HUES6 (cell line): ENCODE data around the gene PPP1R3F.

Experiments used
- H3K27ac ChIP-seq: 2 replicates; pipeline ENCODE4 v1.7.0; 2013; ENCODE audit warnings: low read depth, mild to moderate bottlenecking, low read length, inconsistent platforms
- H3K27me3 ChIP-seq: 2 replicates; pipeline ENCODE4 v1.6.1; 2013; ENCODE audit warnings: low read length; ENCODE audit not compliant: control insufficient read depth, insufficient read depth
- H3K36me3 ChIP-seq: 2 replicates; pipeline ENCODE4 v1.6.1; 2013; ENCODE audit warnings: low read length; ENCODE audit not compliant: control insufficient read depth, insufficient read depth
- H3K4me1 ChIP-seq: 2 replicates; pipeline ENCODE4 v1.6.1; 2013; ENCODE audit warnings: low read length; ENCODE audit not compliant: control insufficient read depth, insufficient read depth
- H3K4me3 ChIP-seq: 2 replicates; pipeline ENCODE4 v1.5.1; 2013; ENCODE audit warnings: low read depth, low read length
- H3K9ac ChIP-seq: one replicate; pipeline ENCODE4 v1.6.1; 2013; ENCODE audit warnings: mild to moderate bottlenecking, low read length
- H3K9me3 ChIP-seq: 2 replicates; pipeline ENCODE4 v1.6.1; 2013; ENCODE audit warnings: low read depth, low read length; ENCODE audit not compliant: control insufficient read depth, insufficient read depth

Gene PPP1R3F

GRCh38 chrX:49269767-49270248 lies at the start of gene PPP1R3F:
Gene PPP1R3F, plus strand, starts transcription at chrX:49269793. Its CDS starts 77 bp downstream, at chrX:49269870.
- Histone ChIP-seq H3K9ac (peak within 1 kb of the TSS; percentile 85), H3K27ac (peak within 1 kb of the TSS; percentile 83; the same call in 1 of the 2 replicates), H3K4me1 (no peaks in the 10 kb centered on the region; the same call in 1 of the 2 replicates), H3K36me3 (no peaks in the 10 kb centered on the region), H3K9me3 (peaks cover 12% of the 10 kb centered on the region; the same call in 1 of the 2 replicates), H3K4me3 (peak within 1 kb of the TSS; percentile 88), H3K27me3 (no peaks in the 10 kb centered on the region)

- Histone ChIP-seq H3K27me3 (peaks cover 22% of the 10 kb centered on the region; the same call in 1 of the 2 replicates), H3K9ac (no peak overlapping the region), H3K4me1 (no peaks in the 10 kb centered on the region), H3K27ac (no peak overlapping the region), H3K9me3 (peaks cover 25% of the 10 kb centered on the region; the same call in 1 of the 2 replicates), H3K4me3 (no peak overlapping the region), H3K36me3 (no peaks in the 10 kb centered on the region)
Observed at GRCh38 chrX:49220100-49220499, 49.5 kb upstream of the PPP1R3F start.

DNA sequence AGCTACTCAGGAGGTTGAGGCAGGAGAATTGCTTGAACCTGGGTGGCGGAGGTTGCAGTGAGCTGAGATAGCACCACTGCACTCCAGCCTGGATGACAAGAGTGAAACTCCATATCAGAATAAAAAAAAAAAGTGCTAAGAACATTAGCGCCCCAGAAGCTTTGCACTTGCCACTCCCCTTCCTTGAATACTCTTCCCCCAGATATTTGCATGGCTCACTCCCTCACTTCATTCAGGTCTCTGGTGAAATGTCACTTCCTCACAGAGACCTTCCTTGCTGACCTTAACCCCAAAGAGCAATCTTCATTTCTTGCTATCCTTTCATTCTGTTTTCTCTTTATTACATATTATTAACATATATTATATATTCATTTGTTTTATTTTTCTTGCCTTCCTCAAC lies 47.7 kb upstream of the PPP1R3F start:
- Histone ChIP-seq H3K9me3 (peaks cover 29% of the 10 kb centered on the region; the same call in 1 of the 2 replicates), H3K36me3 (no peaks in the 10 kb centered on the region), H3K27me3 (peaks cover 31% of the 10 kb centered on the region; the same call in 1 of the 2 replicates), H3K9ac (no peak overlapping the region), H3K27ac (no peak overlapping the region), H3K4me3 (no peak overlapping the region), H3K4me1 (no peaks in the 10 kb centered on the region)

DNA sequence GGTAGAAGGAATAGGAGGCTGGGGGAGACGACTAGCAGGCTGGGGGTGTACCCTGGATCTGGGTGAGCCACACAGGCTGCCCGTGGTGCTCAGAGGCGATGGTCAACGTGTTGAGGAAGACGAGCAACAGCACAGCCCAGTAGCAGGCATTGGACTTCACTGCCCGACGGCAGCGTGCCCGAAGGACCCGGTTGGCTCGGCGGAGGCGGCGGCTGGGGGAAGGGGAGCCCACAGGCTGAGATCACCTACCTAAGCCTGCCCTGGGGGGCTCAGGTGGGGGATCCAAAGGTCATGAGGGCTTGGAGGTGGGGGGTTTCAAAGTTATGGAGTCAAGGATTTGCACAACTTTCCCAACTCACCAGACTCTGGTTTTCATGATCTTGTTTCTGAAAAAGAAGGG lies 43.7 kb upstream of the PPP1R3F start:
- Histone ChIP-seq H3K9me3 (peaks cover 13% of the 10 kb centered on the region; the same call in 1 of the 2 replicates), H3K27me3 (peaks cover 26% of the 10 kb centered on the region; the same call in 1 of the 2 replicates), H3K36me3 (no peaks in the 10 kb centered on the region), H3K4me3 (no peak overlapping the region), H3K4me1 (no peaks in the 10 kb centered on the region), H3K27ac (no peak overlapping the region), H3K9ac (no peak overlapping the region)

GRCh38 chrX:49226946-49227345 lies 42.6 kb upstream of the PPP1R3F start:
- Histone ChIP-seq H3K4me1 (peaks cover 4% of the 10 kb centered on the region; the same call in 1 of the 2 replicates), H3K9me3 (peaks cover 13% of the 10 kb centered on the region; the same call in 1 of the 2 replicates), H3K4me3 (no peak overlapping the region), H3K27ac (no peak overlapping the region), H3K36me3 (no peaks in the 10 kb centered on the region), H3K27me3 (peaks cover 22% of the 10 kb centered on the region; the same call in 1 of the 2 replicates), H3K9ac (no peak overlapping the region)

DNA sequence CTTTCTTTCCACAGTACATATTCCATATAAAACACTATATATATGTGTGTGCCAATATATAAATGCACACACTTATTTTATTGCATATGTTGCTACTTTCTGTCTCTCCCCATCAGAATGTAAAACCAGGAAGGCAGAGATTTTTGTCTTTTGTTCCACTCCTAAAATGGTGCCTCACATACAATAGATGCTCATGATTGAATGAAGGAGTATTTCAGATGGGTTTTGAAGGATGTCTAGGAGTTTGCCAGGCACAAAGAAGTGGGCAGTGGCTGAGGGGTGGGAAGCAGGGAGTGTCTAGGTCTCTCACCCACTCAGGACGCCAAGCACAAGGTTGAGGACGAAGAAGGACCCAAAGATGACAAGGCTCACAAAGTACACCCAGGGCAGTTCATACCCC lies 41.9 kb upstream of the PPP1R3F start:
- no peak overlapping the region for H3K4me3 ChIP-seq
- H3K9ac ChIP-seq, result no peak overlapping the region
- peaks cover 4% of the 10 kb centered on the region; the same call in 1 of the 2 replicates for H3K4me1 ChIP-seq
- no peak overlapping the region for H3K27ac ChIP-seq
- peaks cover 19% of the 10 kb centered on the region; the same call in 1 of the 2 replicates for H3K27me3 ChIP-seq
- peaks cover 10% of the 10 kb centered on the region; the same call in 1 of the 2 replicates for H3K9me3 ChIP-seq
- no peaks in the 10 kb centered on the region for H3K36me3 ChIP-seq

DNA sequence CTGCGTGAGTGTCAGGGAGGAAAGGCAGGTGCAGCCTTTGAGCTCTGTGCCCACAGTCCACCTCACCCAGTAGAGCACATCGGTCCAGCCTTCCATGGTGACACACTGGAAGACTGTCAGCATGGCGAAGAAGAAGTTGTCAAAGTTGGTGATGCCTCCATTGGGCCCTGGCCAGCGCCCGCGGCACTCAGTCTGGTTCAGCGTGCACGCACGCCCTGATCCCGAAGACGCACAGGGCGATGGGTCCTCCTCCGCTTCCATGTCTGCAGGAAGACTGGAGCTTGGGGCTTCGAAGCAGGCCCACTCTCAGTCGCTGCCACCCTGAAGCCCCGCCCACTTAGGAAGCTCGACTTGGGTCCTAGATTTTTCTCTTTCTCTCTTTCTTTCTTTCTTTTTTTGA lies 41.4 kb upstream of the PPP1R3F start:
- no peak overlapping the region for H3K4me3 ChIP-seq
- peaks cover 7% of the 10 kb centered on the region; the same call in 1 of the 2 replicates for H3K9me3 ChIP-seq
- H3K27me3 ChIP-seq, result peaks cover 19% of the 10 kb centered on the region; the same call in 1 of the 2 replicates
- no peak overlapping the region for H3K27ac ChIP-seq
- no peak overlapping the region for H3K9ac ChIP-seq
- peaks cover 4% of the 10 kb centered on the region; the same call in 1 of the 2 replicates for H3K4me1 ChIP-seq
- no peaks in the 10 kb centered on the region for H3K36me3 ChIP-seq

DNA sequence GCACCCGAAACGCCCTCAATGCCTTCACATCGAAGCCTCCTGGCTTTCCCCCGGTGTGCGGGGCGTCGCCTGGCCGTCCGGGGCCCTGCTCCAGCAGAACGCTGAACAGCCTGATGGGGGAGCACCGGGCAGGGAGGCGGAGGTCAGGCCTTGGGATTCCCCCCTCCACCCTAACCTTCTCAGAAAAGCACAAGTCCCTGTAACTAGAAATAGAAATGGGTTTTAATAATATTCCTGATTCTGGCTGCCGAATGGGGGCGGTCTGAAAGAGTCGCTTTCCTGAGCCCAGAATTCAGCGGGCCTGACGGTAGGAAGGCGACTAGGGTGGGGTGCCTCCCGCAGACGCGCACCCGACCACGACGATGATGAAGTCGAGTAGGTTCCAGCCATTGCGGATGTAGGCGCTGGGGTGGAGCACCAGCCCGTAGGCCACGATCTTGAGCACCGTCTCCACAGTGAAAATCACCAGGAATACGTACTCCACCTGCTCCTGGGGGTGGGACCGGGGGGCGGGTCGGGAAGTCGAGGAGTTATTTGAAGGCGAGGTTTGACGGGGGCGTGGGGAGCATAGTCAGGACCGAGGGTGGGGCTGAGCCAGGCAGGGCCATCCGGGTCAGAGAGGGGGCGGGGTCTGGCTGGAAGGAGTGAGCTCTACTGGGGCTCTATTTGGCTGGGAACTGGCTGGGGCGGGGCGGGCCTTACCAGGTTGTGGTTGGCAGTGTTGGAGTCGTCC lies 38.9 kb upstream of the PPP1R3F start:
- H3K36me3 ChIP-seq, result no peaks in the 10 kb centered on the region
- peak overlapping the region; percentile 64 for H3K4me3 ChIP-seq
- peaks cover 6% of the 10 kb centered on the region; the same call in 1 of the 2 replicates for H3K9me3 ChIP-seq
- H3K9ac ChIP-seq, result no peak overlapping the region
- H3K4me1 ChIP-seq, result peaks cover 4% of the 10 kb centered on the region; the same call in 1 of the 2 replicates
- peaks cover 3% of the 10 kb centered on the region; the same call in 1 of the 2 replicates for H3K27me3 ChIP-seq
- H3K27ac ChIP-seq, result no peak overlapping the region

GRCh38 chrX:49231333-49232000 lies 38.1 kb upstream of the PPP1R3F start:
- Histone ChIP-seq H3K4me3 (peak overlapping the region; percentile 18; the same call in 1 of the 2 replicates), H3K4me1 (peaks cover 4% of the 10 kb centered on the region; the same call in 1 of the 2 replicates), H3K9ac (no peak overlapping the region), H3K27me3 (no peaks in the 10 kb centered on the region), H3K9me3 (peaks cover 4% of the 10 kb centered on the region; the same call in 1 of the 2 replicates), H3K27ac (no peak overlapping the region), H3K36me3 (no peaks in the 10 kb centered on the region)

DNA sequence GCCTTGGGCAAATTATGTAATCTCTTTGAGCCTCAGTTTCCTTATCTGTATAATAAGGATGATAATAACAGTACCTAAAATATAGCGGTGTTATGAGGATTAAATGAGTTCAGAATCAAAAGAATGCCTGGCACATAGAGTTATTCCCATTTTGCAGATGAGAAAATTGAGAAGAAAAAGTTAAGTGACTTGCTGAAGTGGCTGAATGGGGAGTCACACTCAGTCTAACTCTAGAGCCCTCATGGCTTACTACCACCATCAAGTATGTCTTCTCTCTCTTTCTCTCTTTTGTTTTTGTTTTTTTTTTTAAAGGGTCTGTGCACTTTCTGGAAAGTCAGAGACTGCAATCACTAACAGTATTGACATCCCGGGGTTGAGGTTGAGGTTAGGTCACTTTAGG lies 37.1 kb upstream of the PPP1R3F start:
- Histone ChIP-seq H3K4me3 (no peak overlapping the region), H3K9ac (no peak overlapping the region), H3K9me3 (peaks cover 4% of the 10 kb centered on the region; the same call in 1 of the 2 replicates), H3K27me3 (no peaks in the 10 kb centered on the region), H3K36me3 (no peaks in the 10 kb centered on the region), H3K27ac (no peak overlapping the region), H3K4me1 (peaks cover 4% of the 10 kb centered on the region; the same call in 1 of the 2 replicates)
